ENCODE data around the gene RREB1.

The RREB1 gene

GRCh38 chr6:7107578-7108195 is at the start of gene RREB1:
Gene RREB1, plus strand, starts transcription at chr6:7107961. Its CDS starts 73,951 bp downstream, at chr6:7181912.
- DNase-seq, result peak; percentile 80

DNA sequence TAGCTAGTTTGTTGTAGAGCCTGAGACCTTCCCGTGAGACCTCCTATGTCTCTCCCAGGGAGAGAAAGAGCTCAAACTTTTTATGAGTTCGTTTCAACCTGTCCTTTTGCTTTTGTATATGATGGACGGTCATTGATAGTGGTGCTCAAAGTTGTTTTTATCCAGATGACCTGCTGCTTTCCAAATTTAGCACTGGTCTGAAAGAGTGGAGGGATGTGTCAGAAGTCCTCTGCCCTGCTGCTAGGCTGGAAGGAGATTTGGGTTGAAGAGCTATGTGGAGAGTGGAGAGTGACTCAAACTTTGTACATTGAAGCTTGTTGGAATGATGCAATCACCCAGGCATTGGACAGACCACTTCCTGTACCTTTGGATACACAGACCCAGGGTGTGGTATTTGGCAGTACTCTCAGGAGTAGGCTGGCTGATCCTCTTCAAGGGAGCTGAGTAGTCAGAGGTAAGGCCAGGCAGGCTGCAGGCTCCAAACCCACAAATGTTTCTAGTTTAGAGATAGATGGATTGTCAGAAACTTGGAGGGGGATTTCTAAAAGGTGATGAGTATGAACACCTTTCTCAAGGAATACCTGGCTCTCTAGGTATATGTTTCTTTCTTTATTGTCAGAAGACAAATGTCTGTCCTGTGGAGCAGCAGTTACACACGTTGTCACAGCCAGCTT is 49.4 kb upstream of the RREB1 start:
- DNase-seq, result no peak

GRCh38 chr6:7060769-7061516 is 46.8 kb upstream of the RREB1 start:
- no peak for DNase-seq

GRCh38 chr6:7062451-7063162 is 45.2 kb upstream of the RREB1 start:
- no peak for DNase-seq

- DNase-seq, result no peak
Measured at GRCh38 chr6:7067305-7067704, 40.5 kb upstream of the RREB1 start.

DNA sequence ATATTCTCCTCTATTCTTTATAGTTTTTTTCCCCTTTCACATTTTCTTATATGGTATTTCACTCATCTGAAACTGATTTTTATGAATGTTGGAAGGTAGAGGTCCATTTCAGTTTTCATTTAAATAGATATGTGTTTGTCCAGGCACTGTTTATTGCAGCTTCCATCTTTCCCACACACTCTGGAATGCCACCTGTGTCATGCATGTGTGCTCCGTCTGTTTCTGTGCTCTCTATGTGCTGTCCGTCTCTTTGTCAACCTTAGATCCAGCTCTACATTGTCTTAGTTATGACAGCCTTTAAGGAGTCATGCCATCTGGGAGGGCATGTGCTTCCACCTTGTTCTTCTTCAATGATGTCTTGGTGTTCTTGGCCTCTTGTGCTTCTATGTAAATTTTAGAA is 36.4 kb upstream of the RREB1 start:
- no peak for DNase-seq

- DNase-seq, result no peak
Measured at GRCh38 chr6:7073082-7073820, 34.5 kb upstream of the RREB1 start.

- DNase-seq, result no peak
Measured at GRCh38 chr6:7073821-7074525, 33.8 kb upstream of the RREB1 start.

DNA sequence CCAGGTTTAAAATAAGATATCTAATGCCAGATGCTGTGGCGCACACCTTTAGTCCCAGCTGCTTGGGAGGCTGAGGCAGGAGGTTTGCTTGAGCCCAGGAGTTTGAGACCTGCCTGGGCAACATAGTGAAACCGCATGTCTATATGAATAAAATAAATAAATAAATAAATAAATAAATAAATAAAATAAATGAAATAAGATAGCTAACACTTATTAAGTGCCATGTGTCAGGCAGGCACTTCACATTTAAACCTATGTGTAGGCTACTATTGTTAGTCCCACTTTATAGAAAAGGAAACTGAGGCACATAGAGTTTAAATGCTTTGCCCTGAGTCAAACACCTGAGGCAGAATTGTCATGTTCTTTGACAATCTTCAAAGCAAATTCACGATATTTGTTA is 32.9 kb upstream of the RREB1 start:
- no peak for DNase-seq

DNA sequence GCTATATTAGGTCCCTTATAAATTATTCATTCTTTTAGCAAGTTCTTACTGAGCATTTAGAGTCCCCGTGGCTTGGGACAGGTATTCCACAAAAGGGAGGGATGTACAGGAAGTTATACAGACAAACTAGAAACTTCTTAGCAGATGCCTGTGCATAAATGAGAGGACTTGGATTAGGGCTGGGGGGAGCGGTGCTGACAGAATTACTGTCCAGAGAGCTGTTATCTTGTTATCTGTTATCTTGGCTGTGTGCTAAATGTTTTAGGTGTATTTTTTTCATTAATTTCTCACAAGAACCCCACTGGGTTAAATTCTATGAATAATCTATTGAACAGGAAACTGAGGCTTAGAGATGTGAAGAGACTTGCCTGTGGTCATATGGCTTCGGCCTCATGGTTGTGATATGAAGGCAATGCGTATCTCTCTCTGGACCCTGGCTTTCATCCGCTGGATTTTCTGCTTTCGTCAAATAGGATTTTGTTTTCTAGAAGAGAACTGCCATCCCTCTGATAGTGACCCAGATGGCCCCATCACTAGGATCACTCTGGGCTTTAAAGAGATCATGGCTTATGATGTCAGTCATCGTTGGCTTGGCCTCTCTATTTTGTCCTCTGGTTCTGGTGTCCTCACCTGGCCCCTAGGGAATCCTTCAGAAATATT is 32.3 kb upstream of the RREB1 start:
- DNase-seq, result no peak

DNA sequence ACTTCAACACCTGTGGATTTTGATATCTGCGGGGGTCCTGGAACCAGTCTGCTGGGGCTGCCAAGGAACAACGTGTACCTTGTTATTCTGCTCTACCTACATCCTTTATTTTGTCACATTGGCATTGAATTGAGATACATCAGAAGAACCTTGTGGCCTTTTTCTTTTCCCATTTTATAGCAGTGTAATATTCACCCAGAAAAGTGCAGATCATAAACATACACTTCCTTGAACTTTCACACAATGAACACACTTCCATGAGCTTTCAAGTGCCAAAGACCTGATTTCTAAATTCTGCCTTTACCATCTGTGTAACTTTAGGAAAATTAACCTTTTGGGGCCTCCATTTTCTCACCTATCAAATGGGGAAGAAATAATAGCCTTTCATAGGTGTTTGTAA is 29.9 kb upstream of the RREB1 start:
- DNase-seq, result no peak

DNA sequence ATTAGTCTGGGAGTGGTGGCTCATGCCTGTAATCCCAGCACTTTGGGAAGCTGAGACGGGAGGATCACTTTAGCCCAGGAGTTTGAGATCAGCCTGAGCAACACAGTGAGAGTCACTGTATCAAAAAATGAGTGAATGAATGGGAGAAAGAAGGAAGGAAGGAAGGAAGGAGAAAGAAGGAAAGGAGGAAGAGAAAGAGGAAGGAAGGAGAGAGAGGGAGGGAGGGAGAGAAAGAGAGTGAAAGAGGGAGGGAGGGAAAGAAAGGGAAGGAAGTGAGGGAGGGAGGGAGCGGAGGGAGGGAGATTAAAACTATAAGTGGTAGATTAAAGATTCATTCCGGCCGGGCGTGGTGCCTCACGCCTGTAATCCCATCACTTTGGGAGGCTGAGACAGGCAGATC is 28.9 kb upstream of the RREB1 start:
- DNase-seq, result no peak

GRCh38 chr6:7080311-7080710 is 27.4 kb upstream of the RREB1 start:
- DNase-seq, result no peak

DNA sequence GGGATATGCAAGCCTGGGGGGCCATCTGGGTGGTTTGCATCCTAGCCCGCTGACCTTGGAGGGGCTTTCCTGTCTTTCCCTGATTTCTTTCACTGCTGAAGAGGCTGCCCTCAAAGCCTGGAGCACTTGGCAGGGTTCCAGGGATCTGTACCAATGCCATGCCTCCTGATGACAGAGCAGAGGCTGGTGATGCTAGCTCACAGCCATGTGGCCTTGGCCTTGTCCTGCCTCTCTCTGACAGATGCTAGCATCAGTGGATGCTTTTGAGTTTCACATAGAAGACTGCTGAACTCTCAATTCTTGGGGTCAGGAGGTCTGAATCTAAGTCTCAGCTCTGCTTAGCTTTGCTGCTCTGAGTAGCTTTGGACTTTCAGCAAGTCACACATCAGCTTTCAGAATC is 21.9 kb upstream of the RREB1 start:
- DNase-seq, result peak; percentile 81

- no peak for DNase-seq
Measured at GRCh38 chr6:7086488-7086887, 21.3 kb upstream of the RREB1 start.

DNA sequence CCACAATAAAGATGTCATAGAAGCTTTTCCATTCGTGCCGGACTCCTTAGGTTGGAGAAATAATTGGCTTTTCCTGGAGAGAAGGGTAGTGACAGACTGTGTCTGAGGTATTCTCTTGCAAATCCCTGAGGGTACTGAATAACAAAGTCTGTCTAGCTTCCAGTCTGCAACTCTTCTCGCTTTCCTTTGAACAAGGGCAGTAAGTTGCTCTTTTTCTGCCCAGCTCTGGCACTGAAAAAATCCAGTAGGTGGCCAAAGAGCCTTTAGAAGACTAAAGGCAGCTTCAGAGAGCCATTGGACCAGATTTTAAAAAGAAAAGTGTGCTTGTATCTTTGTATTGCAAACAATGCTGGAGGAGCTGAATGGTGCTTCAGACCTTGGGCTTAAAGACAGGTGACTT is 20.7 kb upstream of the RREB1 start:
- peak; percentile 30 for DNase-seq

DNA sequence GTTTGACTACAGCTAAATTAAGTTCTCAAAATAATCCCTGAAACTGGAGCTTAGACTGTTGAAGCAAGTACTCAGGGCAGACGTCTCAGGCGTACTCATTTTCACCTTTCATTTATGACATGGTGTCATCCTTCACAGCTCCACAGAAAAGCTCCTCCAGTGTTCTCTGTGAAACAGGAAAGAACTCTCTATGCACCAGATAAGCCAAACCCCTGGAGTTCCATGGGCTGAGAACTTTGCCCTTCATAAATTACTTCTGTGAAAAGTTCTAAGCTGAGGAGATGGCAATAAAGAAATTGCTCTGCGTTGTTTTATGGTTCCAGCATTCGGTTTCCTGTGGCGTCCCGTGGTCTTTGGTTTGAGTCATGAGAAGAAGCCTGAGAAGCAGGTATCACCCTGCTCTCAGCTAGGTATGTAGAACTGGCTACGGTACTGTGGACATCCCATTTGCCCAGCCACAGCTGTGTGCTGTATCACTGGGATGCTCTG is 20.2 kb upstream of the RREB1 start:
- DNase-seq, result no peak

- DNase-seq, result no peak
Measured at GRCh38 chr6:7088076-7088742, 19.6 kb upstream of the RREB1 start.

- DNase-seq, result no peak
Measured at GRCh38 chr6:7098993-7099392, 8.8 kb upstream of the RREB1 start.

DNA sequence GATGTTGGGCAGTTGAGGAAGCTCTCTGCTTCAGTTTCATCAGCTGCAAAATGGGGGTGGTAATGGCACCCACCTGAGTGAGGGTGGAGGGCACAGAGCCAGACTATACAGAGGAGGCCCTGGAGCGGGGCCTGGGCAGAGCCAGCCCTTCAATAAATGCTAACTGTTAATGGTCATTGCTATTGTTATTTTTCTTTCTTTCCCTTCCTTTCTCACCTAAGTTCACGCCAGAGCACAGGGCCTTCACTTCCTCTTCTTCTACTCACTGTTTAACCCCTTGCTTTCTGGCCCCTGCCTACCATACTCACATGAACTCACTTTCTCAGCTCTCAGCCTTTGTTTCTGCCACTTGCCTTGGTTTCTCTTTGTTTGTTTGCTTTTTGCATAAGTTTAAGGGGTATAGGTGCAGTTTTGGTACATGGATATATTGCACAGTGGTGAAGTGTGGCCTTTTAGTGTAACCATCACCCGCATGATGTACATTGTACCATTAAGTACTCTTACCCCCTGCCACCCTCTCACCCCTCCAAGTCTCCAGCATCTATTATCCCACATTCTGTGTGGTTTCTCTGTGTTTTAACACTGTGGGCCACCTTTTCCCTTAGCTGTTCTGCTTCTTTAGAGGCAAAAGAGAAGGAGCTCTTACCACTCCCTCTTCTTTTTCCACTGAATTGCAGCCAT is 7.5 kb upstream of the RREB1 start:
- DNase-seq, result no peak

Measured in NCI-H2171 treated with DMSO at 0.1 percent for 48 hours (cell line).